GM06990 (cell line): Measurements from ENCODE around the gene KREMEN1.
"Not testable (repeated sequence)": the region's sequence is repeated elsewhere in the genome, so short reads cannot be mapped to it uniquely, and the experiment has no call there.

Experiments used
- DNase-seq: peaks from one replicate; pipeline ENCODE4 v3.0.0-alpha.2; 2011; ENCODE audit not compliant: insufficient read length; ENCODE audit errors: extremely low read depth
- H3K27me3 ChIP-seq: replicated peaks from 2 replicates; pipeline ENCODE4 v1.6.0; 2011; ENCODE audit warnings: low read length; ENCODE audit not compliant: control insufficient read depth, insufficient read depth
- H3K36me3 ChIP-seq: 2 replicates; pipeline ENCODE4 v1.5.1; 2011; ENCODE audit warnings: low read length; ENCODE audit not compliant: control insufficient read depth, insufficient read depth
- H3K4me3 ChIP-seq: replicated peaks from 2 replicates; pipeline ENCODE4 v1.5.1; 2011; ENCODE audit warnings: low read depth, mild to moderate bottlenecking, control low read depth, low read length
- TF ChIP-seq, protein P1 (sequence below): IDR thresholded peaks from 2 replicates; pipeline ENCODE4 v1.5.1; 2011; ENCODE audit warnings: low read length, control low read depth, mild to moderate bottlenecking, inconsistent platforms; ENCODE audit not compliant: insufficient read depth, poor library complexity, severe bottlenecking

The KREMEN1 gene

GRCh38 chr22:29078869-29079207 lies 6.0 kb downstream of the KREMEN1 start:
- Histone ChIP-seq H3K4me3 (no peak overlapping the region), H3K27me3 (no peaks in the 10 kb centered on the region; the same call in 1 of the 2 replicates), H3K36me3 (no peaks in the 10 kb centered on the region)
- TF ChIP-seq, protein P1, sequence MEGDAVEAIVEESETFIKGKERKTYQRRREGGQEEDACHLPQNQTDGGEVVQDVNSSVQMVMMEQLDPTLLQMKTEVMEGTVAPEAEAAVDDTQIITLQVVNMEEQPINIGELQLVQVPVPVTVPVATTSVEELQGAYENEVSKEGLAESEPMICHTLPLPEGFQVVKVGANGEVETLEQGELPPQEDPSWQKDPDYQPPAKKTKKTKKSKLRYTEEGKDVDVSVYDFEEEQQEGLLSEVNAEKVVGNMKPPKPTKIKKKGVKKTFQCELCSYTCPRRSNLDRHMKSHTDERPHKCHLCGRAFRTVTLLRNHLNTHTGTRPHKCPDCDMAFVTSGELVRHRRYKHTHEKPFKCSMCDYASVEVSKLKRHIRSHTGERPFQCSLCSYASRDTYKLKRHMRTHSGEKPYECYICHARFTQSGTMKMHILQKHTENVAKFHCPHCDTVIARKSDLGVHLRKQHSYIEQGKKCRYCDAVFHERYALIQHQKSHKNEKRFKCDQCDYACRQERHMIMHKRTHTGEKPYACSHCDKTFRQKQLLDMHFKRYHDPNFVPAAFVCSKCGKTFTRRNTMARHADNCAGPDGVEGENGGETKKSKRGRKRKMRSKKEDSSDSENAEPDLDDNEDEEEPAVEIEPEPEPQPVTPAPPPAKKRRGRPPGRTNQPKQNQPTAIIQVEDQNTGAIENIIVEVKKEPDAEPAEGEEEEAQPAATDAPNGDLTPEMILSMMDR = no peak
- DNase-seq = no peak

DNA sequence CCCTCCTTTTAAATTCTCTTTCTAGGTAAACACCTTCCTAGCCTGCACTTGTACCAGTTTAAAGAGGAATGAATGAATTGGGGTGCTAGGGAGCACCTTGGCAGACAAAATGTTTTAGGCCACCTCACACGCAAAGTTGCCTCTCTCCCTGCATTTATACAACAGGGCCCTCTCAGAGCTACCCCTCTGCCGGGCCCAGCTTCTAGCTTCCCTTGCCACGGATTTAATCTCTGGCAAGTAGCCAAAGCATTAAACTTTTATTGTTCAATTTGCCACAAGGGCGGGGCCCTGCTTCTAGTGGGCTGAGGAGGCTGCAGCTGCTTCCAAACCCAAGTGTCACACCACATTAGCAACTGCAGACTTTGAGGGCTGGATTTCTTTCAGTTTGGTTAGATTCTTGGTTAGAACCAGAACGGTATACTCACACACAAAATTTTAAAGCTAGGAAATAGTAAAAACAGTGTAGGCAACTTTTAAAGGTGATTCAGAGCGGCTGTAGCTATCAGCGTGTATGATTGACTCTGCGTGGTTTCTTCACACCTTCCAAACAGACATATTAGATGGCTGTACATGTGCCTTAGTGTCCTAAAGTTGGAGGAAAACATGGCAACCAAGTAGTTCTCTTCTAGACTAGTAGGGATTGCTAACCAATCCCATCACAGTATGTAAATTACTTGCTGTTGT lies 6.5 kb downstream of the KREMEN1 start:
- TF ChIP-seq, protein P1 = no peak
- DNase-seq = no peak
- H3K4me3 ChIP-seq = no peak overlapping the region
- no peaks in the 10 kb centered on the region for H3K36me3 ChIP-seq
- H3K27me3 ChIP-seq = no peaks in the 10 kb centered on the region; the same call in 1 of the 2 replicates

DNA sequence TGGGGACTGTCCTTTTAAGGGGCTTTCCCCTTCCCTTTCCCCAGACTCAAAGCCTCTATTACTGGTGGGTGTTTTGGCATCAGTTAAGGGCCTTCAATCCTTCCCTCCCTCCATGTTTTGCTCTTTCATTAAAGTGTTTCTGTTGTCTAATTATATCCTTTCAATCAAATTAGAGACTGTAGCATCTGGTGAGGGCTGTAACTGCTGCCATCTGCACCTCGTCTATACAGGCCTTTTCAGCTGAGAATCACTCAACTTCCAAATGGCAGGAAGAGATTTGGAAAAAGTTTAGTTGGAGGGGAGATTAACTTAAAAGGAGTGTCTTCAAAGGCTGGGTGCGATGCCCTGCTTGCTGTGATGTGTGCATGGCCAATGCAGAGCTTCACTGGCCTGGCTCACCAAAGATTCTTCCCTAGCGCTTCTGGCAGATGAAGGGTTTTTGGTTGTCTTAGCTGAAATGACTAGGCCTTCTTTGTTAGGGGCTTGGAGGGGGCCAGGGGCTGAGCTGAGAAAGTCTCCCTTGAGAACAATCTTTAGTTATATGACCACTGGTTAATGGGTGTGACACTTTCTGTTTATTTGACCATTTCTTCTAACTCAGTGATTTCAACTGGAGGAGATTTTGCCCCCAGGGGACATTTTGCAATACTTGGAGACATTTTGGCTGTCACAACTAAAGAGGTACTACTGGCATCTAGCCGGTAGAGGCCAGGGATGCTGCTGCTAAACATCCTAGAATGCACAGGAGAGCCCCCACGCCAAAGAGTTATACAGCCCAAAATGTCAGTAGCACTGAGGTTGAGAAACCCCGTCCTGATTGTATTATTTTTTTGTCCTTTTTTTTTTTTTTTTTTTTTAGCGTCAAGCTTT lies 7.5 kb downstream of the KREMEN1 start:
- Histone ChIP-seq H3K4me3 (no peak overlapping the region), H3K36me3 (no peaks in the 10 kb centered on the region), H3K27me3 (no peaks in the 10 kb centered on the region)
- TF ChIP-seq, protein P1 = no peak
- DNase-seq = no peak

- no peaks in the 10 kb centered on the region for H3K36me3 ChIP-seq
- TF ChIP-seq, protein P1 = no peak
- H3K4me3 ChIP-seq = no peak overlapping the region
- no peak for DNase-seq
- no peaks in the 10 kb centered on the region for H3K27me3 ChIP-seq
Measured at GRCh38 chr22:29081517-29082236, 8.8 kb downstream of the KREMEN1 start.

DNA sequence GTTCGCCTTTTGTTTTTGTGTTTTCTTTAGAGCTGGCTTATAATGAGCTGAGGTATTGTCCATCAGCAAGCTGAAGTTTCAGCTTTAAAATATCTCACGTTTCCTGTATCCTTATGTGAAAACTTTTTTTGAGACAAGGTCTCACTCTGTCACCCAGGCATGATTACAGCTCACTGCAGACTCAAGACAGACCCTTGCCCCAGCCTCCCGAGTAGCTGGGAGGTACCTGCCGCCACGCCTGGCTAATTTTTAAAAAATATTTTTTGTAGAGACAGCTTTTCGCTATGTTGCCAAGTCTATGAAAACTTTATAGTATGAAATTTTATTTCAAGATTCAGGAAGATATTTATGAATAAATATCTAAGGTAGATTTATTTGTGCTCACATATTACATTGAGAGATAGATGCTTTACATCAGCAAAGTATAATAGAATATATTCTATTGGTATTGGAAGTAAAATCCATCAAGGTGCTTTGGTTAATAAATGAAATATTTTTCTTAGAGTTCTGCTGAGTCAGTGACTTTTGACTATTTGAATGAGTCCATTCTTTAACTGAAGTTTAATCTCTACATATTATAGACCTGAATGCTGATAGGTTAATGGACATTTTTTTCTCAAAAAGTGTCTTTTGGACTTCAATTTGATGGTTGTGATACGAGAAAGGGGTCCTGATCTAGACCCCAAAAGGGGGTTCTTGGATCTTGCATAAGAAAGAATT lies 10.2 kb downstream of the KREMEN1 start:
- H3K27me3 ChIP-seq = no peaks in the 10 kb centered on the region
- DNase-seq = no peak
- TF ChIP-seq, protein P1 = no peak
- H3K36me3 ChIP-seq = no peaks in the 10 kb centered on the region
- no peak overlapping the region for H3K4me3 ChIP-seq

- H3K27me3 ChIP-seq, DNase-seq, H3K36me3 ChIP-seq, H3K4me3 ChIP-seq: not testable (repeated sequence)
Measured at GRCh38 chr22:29083576-29083932, 10.7 kb downstream of the KREMEN1 start.
